ENCODE data around the gene FABP3.

FABP3 gene

DNA sequence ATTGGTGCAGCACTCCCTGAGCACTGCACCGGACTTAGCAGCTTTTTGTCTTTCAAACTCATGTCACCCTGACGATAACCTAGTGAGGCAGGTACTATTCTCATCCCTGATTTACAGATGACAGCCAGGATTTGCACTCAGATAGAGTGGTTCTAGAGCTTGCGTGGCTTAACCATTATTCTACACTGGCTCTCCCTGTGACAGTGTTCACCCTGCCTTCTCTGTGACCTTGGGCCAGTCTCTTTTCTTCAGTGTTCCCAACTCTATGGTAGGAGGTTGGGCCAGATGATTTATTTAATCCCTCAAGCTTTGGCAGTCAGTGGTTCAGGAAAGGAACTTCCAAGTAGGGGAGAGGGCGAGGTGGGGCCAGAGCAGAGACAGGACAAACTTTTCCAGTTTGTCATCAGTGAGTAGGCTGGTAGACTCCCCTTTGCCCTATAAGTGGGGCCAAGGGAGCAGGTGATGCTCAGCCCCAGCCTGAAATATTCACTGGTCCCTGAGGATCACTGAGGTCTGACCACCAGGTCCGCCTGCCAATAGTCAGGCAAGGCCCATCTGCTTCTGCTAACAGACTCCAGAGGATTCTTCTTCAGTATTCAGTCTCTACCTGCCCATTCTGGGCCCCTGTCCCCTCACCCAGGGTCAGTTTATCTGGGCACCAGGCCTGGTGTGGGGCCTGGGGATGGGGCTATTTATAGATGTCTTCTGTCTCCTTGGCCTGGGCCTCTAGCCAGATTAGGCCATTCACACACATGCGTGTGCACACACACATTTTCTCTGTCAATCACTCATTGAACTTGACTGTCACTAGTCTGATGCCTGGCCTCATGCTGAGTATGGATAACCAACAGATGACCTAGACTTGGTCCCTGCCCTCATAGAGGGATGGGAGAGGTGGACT lies 8.8 kb upstream of the FABP3 start:
- TF ChIP-seq, protein P1, sequence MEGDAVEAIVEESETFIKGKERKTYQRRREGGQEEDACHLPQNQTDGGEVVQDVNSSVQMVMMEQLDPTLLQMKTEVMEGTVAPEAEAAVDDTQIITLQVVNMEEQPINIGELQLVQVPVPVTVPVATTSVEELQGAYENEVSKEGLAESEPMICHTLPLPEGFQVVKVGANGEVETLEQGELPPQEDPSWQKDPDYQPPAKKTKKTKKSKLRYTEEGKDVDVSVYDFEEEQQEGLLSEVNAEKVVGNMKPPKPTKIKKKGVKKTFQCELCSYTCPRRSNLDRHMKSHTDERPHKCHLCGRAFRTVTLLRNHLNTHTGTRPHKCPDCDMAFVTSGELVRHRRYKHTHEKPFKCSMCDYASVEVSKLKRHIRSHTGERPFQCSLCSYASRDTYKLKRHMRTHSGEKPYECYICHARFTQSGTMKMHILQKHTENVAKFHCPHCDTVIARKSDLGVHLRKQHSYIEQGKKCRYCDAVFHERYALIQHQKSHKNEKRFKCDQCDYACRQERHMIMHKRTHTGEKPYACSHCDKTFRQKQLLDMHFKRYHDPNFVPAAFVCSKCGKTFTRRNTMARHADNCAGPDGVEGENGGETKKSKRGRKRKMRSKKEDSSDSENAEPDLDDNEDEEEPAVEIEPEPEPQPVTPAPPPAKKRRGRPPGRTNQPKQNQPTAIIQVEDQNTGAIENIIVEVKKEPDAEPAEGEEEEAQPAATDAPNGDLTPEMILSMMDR (IDR thresholded peaks at IDR 0.05; ENCODE audit: borderline replicate concordance, control extremely low read depth, extremely low read depth, insufficient read depth, missing control alignments), result no peak
- no peak for DNase-seq (ENCODE audit: low spot score)
- in situ Hi-C loops (cut with MboI; ENCODE audit: low sequenced_read_pairs, unreplicated experiment), result no loop called here

GRCh38 chr1:31380181-31380580 lies 7.3 kb upstream of the FABP3 start:
- DNase-seq (ENCODE audit: low spot score), result no peak
- in situ Hi-C loops (cut with MboI; ENCODE audit: low sequenced_read_pairs, unreplicated experiment), result no loop called here

DNA sequence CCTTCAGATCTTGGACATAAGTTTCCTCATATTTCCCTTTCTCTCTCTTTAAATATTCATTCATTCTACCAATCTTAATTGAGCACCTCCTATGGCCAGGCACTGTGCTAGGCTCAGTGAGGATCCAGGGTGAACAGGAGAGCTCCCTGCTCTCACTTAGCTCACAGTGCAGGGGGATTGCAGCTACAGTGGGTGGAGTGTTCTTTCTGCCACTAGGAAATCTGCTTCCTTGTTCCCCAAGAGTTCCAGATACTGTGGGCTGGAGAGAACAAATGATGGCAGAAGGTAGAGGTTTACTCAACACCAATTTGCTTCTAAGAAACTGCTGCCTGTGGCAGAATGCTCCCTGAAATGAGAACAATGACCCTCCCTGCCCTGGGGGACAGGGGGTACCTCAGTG lies 5.1 kb upstream of the FABP3 start:
- no peak for DNase-seq (ENCODE audit: low spot score)
- TF ChIP-seq, protein P1 (IDR thresholded peaks at IDR 0.05; ENCODE audit: borderline replicate concordance, control extremely low read depth, extremely low read depth, insufficient read depth, missing control alignments), result no peak
- in situ Hi-C loops (cut with MboI; ENCODE audit: low sequenced_read_pairs, unreplicated experiment), result no loop called here

More at GRCh38 chr1:31380181-31380580, 7.3 kb upstream of the FABP3 start:
- TF ChIP-seq, protein P1 (IDR thresholded peaks at IDR 0.05; ENCODE audit: borderline replicate concordance, control extremely low read depth, extremely low read depth, insufficient read depth, missing control alignments), result no peak

DNA sequence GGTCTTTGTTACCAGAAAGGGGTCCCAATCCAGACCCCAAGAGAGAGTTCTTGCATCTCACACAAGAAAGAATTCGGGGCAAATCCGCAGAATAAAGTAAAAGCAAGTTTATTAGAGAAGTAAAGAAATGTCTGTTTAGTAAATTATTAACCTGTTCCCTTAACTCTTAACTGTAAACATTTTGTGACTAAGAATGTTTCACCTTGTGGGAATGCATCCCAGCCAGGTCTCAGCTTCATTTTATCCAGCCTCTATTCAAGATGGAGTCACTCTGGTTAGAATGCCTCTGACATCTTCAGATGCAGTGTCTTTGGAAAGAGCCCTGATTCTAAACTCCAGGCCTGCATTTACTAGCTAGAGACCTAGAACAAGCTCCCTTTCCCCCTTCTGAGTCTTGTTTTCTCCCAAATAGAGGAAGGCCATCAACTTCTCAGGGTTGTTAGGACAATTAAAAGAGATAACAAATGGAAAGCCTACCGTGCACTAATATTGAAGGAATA lies 4.5 kb upstream of the FABP3 start:
- no peak for DNase-seq (ENCODE audit: low spot score)
- TF ChIP-seq, protein P1 (IDR thresholded peaks at IDR 0.05; ENCODE audit: borderline replicate concordance, control extremely low read depth, extremely low read depth, insufficient read depth, missing control alignments), result no peak
- in situ Hi-C loops (cut with MboI; ENCODE audit: low sequenced_read_pairs, unreplicated experiment), result no loop called here

- TF ChIP-seq, protein P1 (IDR thresholded peaks at IDR 0.05; ENCODE audit: borderline replicate concordance, control extremely low read depth, extremely low read depth, insufficient read depth, missing control alignments), result no peak
- DNase-seq (ENCODE audit: low spot score), result no peak
- in situ Hi-C loops (cut with MboI; ENCODE audit: low sequenced_read_pairs, unreplicated experiment), result no loop called here
Measured at GRCh38 chr1:31376375-31377134, 3.7 kb upstream of the FABP3 start.

DNA sequence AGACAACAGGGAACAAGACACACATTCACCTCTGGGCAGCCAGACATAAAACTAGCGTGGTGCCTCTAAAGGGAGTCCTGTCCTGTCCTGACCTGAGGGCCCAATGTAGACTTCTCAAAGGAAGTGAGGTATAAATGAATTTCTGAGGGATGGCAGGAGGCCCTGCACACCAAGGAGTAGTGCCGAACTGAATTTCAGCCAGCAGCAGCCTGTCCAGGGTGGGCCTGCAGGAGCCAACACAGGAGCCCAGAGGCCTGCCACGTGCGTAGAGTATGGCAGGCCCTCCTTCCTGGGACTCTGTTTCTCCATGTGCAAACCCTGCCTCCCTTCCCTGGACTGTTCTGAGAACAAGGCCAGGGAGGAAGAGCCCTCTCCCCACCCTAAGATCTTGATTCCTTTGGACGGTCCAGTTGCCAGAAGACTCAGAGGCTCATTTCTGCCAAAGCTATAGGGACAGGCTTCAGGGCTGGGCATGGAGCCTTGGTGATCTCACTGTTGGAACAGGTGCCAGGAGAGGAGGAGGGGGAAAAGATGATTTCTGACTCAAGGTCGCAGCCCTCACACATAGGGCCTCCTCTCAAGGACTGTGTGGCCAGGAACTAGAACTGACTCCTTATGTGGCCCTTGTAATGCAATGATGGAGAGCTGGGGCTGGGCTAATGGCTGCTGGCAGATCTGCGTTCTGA lies 1.8 kb upstream of the FABP3 start:
- DNase-seq (ENCODE audit: low spot score), result no peak
- in situ Hi-C loops (cut with MboI; ENCODE audit: low sequenced_read_pairs, unreplicated experiment), result no loop called here
- TF ChIP-seq, protein P1 (IDR thresholded peaks at IDR 0.05; ENCODE audit: borderline replicate concordance, control extremely low read depth, extremely low read depth, insufficient read depth, missing control alignments), result no peak
